Activated CD8-positive, alpha-beta T cell treated with anti-CD3 and anti-CD28 coated beads, Interleukin-2, amount 10 ng/mL, durations not matched to agents 7 days and 5 days (primary cell): Measurements from ENCODE around the gene CAMSAP1. TPM values are rescaled to one million over a fixed set of nuclear protein-coding genes. Genes with fewer than 3 reads are reported as not detected.

Experiments used
- ATAC-seq: fragments of 150-1000 bp; cut with Tn5 transposase; one replicate; pipeline ENCODE4 v1.10.0; 2021; ENCODE audit warnings: moderate library complexity
- CTCF ChIA-PET: fragments of 350-600 bp; sonication (Branson Sonifier 250); formaldehyde crosslinking; loops from one replicate; lab custom pipeline; 2021; ENCODE audit warnings: antibody characterized with exemption; lab: Charles Lee
- POLR2A ChIA-PET: fragments of 350-600 bp; sonication (Branson Sonifier 250); formaldehyde crosslinking; loops from one replicate; lab custom pipeline; 2021; ENCODE audit warnings: antibody characterized with exemption; lab: Charles Lee
- DNase-seq: peaks from one replicate; pipeline ENCODE4 v3.0.0-alpha.2; 2020
- H3K27ac Mint-ChIP-seq: one replicate; pipeline ENCODE4 v1.8.0; 2021; ENCODE audit warnings: mild to moderate bottlenecking, mixed read lengths
- H3K27me3 Mint-ChIP-seq: one replicate; pipeline ENCODE4 v1.8.0; 2021; ENCODE audit warnings: low read depth, mixed read lengths
- H3K36me3 Mint-ChIP-seq: one replicate; pipeline ENCODE4 v1.8.0; 2021; ENCODE audit warnings: low read depth, mixed read lengths
- H3K4me1 Mint-ChIP-seq: one replicate; pipeline ENCODE4 v1.8.0; 2021; ENCODE audit warnings: low read depth, mixed read lengths
- H3K4me3 Mint-ChIP-seq: one replicate; pipeline ENCODE4 v1.8.0; 2021; ENCODE audit warnings: mild to moderate bottlenecking, mixed read lengths
- H3K9me3 Mint-ChIP-seq: one replicate; pipeline ENCODE4 v1.8.0; 2022; ENCODE audit warnings: mixed read lengths; ENCODE audit not compliant: insufficient read depth
- total RNA-seq, 2 experiments: library from RNA; stranded (reverse); gene quantifications; one replicate each; pipeline ENCODE4 v1.2.3, GENCODE V29; 2021

CAMSAP1 gene
- total RNA-seq, 2 experiments from 2014 or later = 20.3 to 21.5 TPM

DNA sequence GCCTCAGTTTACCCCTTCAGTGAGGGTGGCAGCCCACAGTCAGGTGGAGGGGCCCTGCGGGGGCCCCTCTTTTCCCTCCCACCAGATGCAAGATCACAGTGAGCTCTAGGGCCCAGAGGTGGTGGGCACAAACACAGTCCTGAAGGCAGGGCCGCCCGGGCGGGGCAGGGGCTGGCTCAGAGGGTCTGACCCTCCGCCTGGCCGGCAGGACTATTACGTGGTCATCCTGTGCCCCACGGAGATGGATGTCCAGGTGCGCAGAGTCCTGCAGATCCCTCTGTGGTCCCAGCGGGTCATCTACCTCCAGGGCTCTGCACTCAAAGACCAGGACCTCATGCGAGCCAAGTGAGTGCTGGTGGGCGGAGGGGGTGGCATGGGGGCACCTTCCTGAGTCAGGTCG is 141.9 kb downstream of the CAMSAP1 start:
- H3K27ac Mint-ChIP-seq = no peak overlapping the region
- ATAC-seq (no peak), DNase-seq (no peak)
- peaks cover 3% of the 10 kb centered on the region for H3K9me3 Mint-ChIP-seq
- no peaks in the 10 kb centered on the region for H3K27me3 Mint-ChIP-seq
- CTCF ChIA-PET = no interaction called here
- no peaks in the 10 kb centered on the region for H3K36me3 Mint-ChIP-seq
- no peak overlapping the region for H3K4me3 Mint-ChIP-seq
- POLR2A ChIA-PET = no interaction called here
- H3K4me1 Mint-ChIP-seq = no peaks in the 10 kb centered on the region

DNA sequence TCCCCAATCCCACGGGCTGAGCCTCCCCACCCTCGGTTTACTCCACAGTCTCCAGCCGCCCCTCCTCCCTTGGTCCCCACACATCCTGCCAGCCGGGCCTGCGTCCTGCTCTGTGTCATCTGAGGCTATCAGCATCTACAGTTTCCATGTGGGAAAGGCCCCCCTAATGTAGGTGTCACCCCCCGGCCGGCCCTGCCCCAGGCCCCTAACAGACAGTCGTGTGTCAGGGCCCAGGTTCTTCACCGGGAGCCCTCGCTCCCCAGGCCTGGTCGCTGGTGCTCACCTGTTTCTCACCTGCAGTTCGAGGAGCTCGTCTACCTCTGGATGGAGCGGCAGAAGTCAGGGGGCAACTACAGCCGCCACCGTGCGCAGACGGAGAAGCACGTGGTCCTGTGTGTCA is 142.6 kb downstream of the CAMSAP1 start:
- Mint-ChIP-seq H3K27ac (no peak overlapping the region), H3K4me1 (no peaks in the 10 kb centered on the region), H3K27me3 (no peaks in the 10 kb centered on the region), H3K4me3 (no peak overlapping the region), H3K36me3 (no peaks in the 10 kb centered on the region), H3K9me3 (peaks cover 3% of the 10 kb centered on the region)
- no peak for ATAC-seq
- DNase-seq = no peak
- CTCF ChIA-PET = no interaction called here
- POLR2A ChIA-PET = no interaction called here

DNA sequence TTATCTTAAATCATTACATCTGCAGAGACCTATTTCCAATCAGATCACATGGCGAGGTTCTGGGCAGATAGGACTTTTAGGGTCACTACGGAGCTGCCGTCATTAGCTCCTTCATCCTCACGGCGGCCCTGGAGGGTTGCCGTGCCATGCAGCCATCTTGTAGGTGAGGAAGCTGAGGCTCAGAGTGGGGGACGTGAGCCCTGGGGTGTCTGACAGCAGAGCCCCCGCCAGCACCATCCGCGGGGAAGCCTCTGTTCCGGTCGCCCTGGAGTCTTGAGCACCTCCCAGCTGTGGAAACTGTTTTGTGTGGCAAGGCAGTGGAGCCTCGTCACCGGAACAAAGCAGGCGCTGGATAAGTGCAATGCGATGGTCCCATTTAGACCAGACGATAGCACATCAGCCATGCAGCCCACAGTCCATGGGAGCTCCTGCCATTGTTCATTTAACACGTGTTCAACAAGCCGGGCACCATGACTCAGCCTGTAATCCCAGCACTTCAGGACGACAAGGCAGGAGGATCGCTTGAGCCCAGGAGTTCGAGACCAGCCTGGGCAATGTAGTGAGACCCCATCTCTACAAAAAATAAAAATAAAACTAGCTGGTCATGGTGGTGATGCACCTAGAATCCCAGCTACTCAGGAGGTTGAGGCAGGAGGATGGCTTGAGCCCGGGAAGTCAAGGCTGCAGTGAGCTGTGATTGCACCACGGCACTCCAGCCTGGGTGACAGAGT is 143.5 kb downstream of the CAMSAP1 start:
- Mint-ChIP-seq H3K36me3 (no peaks in the 10 kb centered on the region), H3K4me3 (no peak overlapping the region), H3K4me1 (no peaks in the 10 kb centered on the region), H3K9me3 (no peaks in the 10 kb centered on the region), H3K27me3 (no peaks in the 10 kb centered on the region), H3K27ac (no peak overlapping the region)
- ATAC-seq (no peak), DNase-seq (no peak)
- ChIA-PET CTCF (no interaction called here), POLR2A (no interaction called here)

DNA sequence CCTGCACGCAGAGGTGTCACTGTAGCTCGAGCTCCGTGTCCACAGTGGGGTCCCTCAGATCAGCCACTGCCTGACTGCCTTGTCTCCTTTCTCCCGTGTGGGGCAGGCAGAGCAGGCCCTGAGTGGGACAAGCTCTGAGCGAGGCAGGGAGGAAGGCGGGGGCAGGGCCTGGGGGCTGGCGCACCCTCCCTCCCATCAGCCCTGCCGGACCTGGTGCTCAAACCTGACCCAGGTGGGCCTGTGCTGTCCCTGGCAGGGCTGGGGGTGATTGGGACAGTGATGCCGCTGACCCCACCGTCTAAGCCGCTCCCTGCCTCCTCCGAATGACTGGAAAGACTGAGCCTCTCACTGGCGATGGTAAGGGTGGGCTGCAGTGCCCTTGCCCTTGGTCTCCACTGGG is 144.4 kb downstream of the CAMSAP1 start:
- CTCF ChIA-PET = no interaction called here
- Mint-ChIP-seq H3K36me3 (no peaks in the 10 kb centered on the region), H3K9me3 (no peaks in the 10 kb centered on the region), H3K4me1 (no peaks in the 10 kb centered on the region), H3K27ac (no peak overlapping the region), H3K4me3 (no peak overlapping the region), H3K27me3 (no peaks in the 10 kb centered on the region)
- no peak for ATAC-seq
- POLR2A ChIA-PET = no interaction called here
- DNase-seq = no peak

DNA sequence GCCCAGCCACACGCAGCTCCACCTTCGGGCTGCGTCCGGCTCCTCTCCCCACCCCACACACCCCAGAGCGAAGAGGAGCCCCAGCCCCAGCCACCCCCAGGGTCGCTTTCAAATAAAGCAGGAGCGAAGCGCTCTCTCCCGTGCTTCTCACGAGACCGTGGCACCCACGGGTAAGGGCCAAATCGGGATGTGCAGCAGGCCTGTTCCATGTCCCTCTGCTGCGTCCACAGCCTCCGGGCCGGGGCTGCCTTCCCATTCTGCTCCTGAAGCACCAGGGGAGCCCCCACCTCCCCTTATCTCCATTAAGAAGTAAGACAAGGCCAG is 145.5 kb downstream of the CAMSAP1 start:
- CTCF ChIA-PET = no interaction called here

DNA sequence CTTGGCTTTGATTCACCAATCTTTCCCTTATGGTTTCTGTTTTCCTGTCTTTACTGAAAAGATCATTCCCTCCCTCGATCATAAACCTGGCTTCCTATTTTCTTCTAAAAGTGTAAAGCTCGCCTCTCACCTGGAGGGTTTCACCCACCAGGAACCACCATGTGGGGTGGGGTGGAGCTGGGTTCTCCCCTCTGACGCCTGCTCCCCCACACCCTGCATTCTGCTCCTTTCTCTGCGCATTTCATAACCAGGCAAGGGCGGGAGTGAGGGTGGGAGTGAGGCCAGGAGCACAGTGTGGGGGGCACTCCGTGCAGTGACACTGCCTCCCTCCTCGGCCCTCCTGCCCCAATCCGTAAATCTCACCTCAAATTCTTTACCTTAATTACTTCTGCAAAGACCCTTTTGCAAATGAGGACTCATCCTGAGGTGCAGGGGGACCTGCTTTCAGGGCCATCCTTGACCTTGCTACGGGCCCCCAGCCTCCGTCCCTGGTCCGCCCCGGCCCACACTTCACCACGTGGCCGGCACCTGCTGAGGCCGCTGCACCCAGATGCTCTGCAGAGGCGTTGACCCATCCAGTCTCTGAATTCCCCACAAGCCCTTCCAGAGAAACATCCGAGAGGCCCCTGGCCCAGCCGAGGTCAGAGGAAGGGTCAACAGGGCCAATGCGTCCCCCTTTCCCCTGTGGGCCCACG is 146.0 kb downstream of the CAMSAP1 start:
- ChIA-PET POLR2A (no interaction called here), CTCF (no interaction called here)
- H3K27me3 Mint-ChIP-seq = no peaks in the 10 kb centered on the region
- ATAC-seq = no peak
- no peaks in the 10 kb centered on the region for H3K36me3 Mint-ChIP-seq
- H3K4me1 Mint-ChIP-seq = no peaks in the 10 kb centered on the region
- no peaks in the 10 kb centered on the region for H3K9me3 Mint-ChIP-seq
- no peak overlapping the region for H3K4me3 Mint-ChIP-seq
- no peak for DNase-seq
- no peak overlapping the region for H3K27ac Mint-ChIP-seq

More for the DNA sequence above, 145.5 kb downstream of the CAMSAP1 start:
- no peak overlapping the region for H3K27ac Mint-ChIP-seq
- DNase-seq (no peak), ATAC-seq (no peak)
- H3K4me3 Mint-ChIP-seq = no peak overlapping the region
- H3K4me1 Mint-ChIP-seq = no peaks in the 10 kb centered on the region
- no peaks in the 10 kb centered on the region for H3K36me3 Mint-ChIP-seq
- POLR2A ChIA-PET = no interaction called here
- no peaks in the 10 kb centered on the region for H3K27me3 Mint-ChIP-seq
- H3K9me3 Mint-ChIP-seq = no peaks in the 10 kb centered on the region

DNA sequence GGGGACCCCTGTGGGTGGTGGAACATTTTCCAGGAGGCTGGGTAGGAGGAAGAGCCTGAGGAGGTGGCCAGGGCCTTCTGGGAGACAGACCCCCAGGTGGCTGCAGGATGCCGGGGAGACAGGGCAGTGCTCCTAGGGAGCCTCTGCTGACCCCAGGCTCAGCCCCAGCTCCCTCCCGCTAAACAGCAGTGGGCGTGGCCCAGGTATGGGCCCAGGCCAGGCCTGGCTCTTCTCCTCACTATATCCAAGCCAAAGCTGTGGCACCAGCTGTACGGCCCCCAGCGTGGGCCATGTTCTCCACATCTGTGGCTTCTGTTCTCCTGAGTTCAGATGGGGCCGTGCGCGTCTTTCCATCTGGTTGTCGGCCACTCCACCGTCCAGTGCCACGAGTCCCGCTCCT is 146.9 kb downstream of the CAMSAP1 start:
- ATAC-seq = no peak
- H3K9me3 Mint-ChIP-seq = no peaks in the 10 kb centered on the region
- CTCF ChIA-PET = no interaction called here

DNA sequence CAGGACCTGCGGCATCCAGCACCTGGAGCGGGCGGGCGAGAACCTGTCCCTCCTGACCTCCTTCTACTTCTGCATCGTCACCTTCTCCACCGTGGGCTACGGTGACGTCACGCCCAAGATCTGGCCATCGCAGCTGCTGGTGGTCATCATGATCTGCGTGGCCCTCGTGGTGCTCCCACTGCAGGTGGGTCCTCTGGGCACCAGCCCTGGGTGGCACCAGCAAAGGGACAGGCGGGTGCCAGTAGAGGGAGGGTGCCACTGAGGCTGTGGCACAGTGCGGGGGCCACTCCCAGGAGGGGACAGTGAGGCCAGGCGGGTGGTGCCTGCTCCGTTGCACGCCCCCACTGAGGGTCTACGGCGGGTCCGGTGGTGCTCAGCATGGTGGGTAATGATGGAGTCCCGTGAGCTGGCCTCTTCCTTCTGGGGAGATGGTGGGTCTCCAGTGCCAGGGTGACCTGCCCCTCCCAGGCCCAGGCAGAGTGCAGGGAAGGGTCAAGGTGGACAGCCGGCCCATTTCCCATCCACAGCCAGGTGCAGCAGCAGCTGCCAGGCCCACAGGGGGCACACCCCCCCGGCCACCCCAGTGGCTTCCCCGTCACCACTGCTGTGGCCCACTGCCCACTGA is 147.6 kb downstream of the CAMSAP1 start:
- H3K36me3 Mint-ChIP-seq = no peaks in the 10 kb centered on the region
- no peak for DNase-seq
- H3K4me3 Mint-ChIP-seq = no peak overlapping the region
- no peaks in the 10 kb centered on the region for H3K4me1 Mint-ChIP-seq
- ATAC-seq = no peak
- no peaks in the 10 kb centered on the region for H3K9me3 Mint-ChIP-seq
- POLR2A ChIA-PET = no interaction called here
- no peaks in the 10 kb centered on the region for H3K27me3 Mint-ChIP-seq
- no peak overlapping the region for H3K27ac Mint-ChIP-seq
- CTCF ChIA-PET = no interaction called here

More for the DNA sequence above, 146.9 kb downstream of the CAMSAP1 start:
- Mint-ChIP-seq H3K27me3 (no peaks in the 10 kb centered on the region), H3K36me3 (no peaks in the 10 kb centered on the region), H3K27ac (no peak overlapping the region), H3K4me1 (no peaks in the 10 kb centered on the region), H3K4me3 (no peak overlapping the region)
- POLR2A ChIA-PET = no interaction called here
- DNase-seq = no peak

DNA sequence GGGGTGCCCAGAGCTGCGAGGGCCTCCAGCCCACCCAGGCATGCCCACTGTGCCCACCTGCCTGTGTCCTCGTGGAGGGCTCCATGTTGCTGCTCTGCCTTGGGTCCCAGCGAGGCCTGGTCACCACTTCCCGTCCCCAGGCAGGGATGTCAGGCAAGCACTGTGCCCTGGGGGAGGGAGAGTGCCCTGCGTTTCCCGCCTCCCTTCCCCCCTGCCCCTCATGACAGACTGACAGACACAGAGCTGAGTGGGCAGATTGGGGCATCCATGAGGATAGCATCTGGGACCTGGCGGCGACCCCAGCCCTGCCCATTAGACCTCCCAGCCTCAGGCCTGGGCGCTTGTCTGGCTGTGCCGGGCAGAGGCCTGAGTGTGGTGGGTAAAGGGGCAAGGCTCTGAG is 148.5 kb downstream of the CAMSAP1 start:
- Mint-ChIP-seq H3K27me3 (no peaks in the 10 kb centered on the region), H3K9me3 (no peaks in the 10 kb centered on the region), H3K27ac (no peak overlapping the region), H3K4me3 (no peak overlapping the region), H3K4me1 (no peaks in the 10 kb centered on the region), H3K36me3 (no peaks in the 10 kb centered on the region)
- CTCF ChIA-PET = no interaction called here
- DNase-seq = no peak
- POLR2A ChIA-PET = no interaction called here
- ATAC-seq = no peak

Other genes starting within 250 kb of the CAMSAP1 start
- not detected for gene LCN9, start 244.2 kb downstream of the CAMSAP1 start, total RNA-seq
- gene SOHLH1, start 208.1 kb downstream of the CAMSAP1 start, total RNA-seq = not detected
- not detected for gene KCNT1, start 205.4 kb downstream of the CAMSAP1 start, total RNA-seq
- gene UBAC1, start 53.8 kb upstream of the CAMSAP1 start, total RNA-seq = 10 to 100 TPM; 29.3 to 31.9 TPM
- 1 to 10 TPM; 5.6 to 6.4 TPM for gene NACC2, start 187.7 kb upstream of the CAMSAP1 start, total RNA-seq
- 10 to 100 TPM; 56.5 to 57.0 TPM for gene TMEM250, start 211.3 kb upstream of the CAMSAP1 start, total RNA-seq